Smooth muscle cell of the coronary artery (primary cell): Measurements from ENCODE around the gene MSI1. TPM values are rescaled to one million over a fixed set of nuclear protein-coding genes. Genes with fewer than 3 reads are reported as not detected.

Experiments
- total RNA-seq: library from RNA; depleted of rRNA; stranded (reverse); fragments of >200 nt; gene quantifications from 2 replicates; pipeline ENCODE4 v1.2.3, GENCODE V29; 2014; ENCODE audit warnings: low replicate concordance

The MSI1 gene
- total RNA-seq: not detected in 2 replicates

DNA sequence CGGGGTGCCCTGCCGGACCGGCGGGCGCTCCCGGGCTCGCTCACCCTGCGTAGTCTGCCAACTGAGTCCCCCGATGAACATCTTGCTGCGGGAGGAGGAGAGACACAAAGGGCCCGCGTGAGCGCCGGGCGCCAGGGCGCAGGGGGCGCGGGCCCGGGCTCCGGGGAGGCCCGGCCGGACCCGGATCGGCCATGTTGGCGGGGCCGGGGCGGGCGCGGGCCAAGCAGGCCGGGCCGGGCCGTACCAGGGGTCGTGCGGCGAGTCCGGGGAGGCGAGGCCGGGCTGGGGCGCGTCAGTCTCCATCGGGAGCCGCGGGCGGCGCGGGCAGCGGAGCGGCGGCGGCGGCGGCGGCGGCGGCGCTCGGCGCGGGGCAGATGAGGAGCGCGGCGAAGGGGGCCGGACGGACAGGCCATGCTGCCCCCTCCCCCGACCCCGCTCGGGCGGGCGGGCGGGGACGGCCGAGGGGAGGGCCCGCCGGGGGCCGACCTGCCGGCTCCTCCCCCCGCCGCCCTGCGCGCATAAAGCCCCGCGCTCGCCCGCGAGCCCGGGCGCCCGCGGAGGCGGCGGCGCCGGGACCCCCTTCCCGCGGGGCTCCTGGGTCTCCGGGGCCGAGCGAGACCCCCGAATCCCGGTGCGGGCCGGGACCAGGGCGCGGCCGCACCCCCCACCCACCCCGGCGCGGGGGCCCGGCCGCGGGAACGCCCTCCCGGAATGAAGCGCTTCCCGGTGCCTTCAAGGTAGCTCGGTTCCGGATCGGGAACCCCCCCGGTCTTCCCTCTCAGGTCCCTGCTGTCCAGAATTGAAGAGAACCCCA lies at the start of gene MSI1:
MSI1 (minus strand) TSS at position 376 of the 814 bp plus-strand sequence; CDS start at position 303, 73 bp downstream.

DNA sequence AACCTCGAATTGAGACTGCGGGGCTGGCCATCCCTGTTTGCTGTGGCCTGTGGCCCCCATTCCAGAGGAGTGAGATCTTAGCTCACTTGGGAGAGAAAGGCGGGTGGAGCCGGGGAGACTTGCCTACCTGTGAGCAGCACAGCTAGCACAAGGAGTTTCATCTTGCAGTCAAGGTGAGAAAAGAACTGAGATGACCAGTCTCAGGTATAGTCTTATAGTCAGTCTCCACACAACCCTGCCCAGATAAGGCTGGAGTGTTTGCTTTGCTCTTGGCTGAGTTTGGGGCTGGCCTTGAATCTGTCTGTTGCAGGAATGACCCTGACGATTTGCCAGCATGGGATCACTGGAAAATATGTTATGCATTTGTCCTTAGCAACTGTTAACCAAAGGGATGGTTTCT lies 41.4 kb downstream of the MSI1 start, which contains the start of gene PLA2G1B:
PLA2G1B (minus strand) TSS at position 187 of the 400 bp plus-strand sequence; CDS start at position 161, 26 bp downstream.

DNA sequence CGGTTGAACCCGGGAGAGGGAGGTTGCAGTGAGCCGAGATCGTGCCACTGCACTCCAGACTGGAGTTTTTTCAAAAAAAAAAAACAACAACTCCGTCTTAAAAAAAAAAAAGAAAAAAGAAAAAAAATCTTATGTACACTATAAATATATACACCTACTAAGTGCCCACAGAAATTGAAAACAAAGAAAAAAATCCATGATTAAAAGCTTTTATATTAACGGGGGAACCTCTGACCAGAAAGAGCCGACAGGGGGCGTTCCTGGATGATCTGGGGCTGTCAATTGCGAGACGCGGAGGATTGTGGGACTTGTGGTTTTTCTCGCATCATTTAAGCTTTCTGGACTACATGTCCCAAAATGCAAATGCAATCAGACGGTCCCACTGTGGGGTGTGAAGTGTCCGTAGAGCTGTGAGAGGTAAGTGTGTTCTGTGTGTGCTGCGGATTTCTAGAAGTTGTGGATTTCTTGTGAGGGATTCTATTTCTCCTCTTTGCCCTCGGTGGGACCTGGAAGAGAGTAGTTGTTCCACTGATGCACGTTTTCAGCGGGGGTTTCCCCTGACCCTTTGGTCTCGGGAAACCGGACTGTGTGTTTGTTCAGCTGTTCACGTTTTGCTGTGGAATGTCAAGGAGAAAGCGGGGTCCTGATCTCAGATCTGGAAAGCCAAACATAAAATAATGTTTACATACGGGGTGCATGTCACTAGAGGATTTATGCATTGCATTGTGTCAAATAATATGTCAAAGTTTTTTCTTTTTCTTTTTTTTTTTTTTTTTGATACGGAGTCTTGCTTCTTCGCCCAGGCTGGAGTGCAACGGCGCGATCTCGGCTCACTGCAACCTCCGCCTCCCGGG lies 66.8 kb downstream of the MSI1 start, which contains the start of gene SIRT4:
SIRT4 (plus strand) TSS at position 360 of the 854 bp plus-strand sequence. CDS start 1,241 bp downstream, outside the sequence.

DNA sequence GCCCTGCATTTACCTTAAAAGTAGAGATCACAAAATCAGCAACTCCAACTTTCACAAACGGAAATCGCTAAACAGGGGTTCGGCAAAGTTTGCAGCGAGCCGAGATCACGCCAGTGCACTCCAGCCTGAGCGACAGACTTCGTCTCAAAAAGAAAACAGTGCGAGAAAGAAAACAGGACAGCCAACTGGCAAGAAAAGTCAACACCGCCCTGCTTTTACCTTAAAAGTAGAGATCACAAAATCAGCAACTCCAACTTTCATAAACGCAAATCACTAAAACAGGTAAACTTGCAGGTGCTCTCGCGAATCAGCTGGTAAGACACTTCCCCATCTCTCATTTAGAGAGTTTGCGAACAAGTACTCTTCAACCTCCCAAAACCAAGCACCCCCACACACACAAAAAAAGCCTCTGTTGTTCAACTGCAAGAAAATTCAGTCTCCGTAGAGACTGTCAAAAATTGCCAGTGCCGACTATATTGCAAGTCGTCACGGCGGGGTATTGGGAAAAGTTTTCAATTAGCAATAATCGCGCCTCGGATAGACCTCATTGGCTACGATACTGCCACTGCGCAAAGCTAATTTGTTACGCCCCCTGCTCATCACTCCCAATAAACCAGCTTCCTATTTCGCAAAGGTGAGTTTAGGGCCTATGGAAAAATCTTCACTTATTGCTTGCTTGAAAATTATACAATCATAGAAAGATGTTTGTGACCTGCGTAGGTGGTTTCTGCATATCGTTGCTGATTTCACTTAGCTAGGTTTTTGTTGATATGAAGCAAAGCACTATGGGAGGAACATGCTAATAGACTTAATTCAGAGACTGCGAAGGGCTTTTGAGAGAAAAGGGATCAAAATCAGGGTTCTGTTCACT lies 76.1 kb downstream of the MSI1 start, which contains the start of gene RNU4-1:
RNU4-1 (minus strand) TSS at position 577 of the 871 bp plus-strand sequence.

Other genes starting within 250 kb of the MSI1 start
- gene GCN1, start 174.4 kb downstream of the MSI1 start, total RNA-seq: 66.8 and 102 TPM in 2 replicates
- 3,616 and 4,331 TPM in 2 replicates for gene RPLP0, start 168.1 kb downstream of the MSI1 start, total RNA-seq
- 4.4 and 22.3 TPM in 2 replicates for gene PXN, start 103.4 kb downstream of the MSI1 start, total RNA-seq
- under 0.01 and 251 TPM in 2 replicates for gene RNU4-2, start 77.3 kb downstream of the MSI1 start, total RNA-seq
- gene RNU4-1, start 75.9 kb downstream of the MSI1 start, total RNA-seq: under 0.01 and 55.9 TPM in 2 replicates
- gene SIRT4, start 66.8 kb downstream of the MSI1 start, total RNA-seq: 1.5 and 2.9 TPM in 2 replicates
- gene PLA2G1B, start 41.4 kb downstream of the MSI1 start, total RNA-seq: not detected in 2 replicates
- 546 and 838 TPM in 2 replicates for gene COX6A1, start 68.9 kb upstream of the MSI1 start, total RNA-seq
- gene TRIAP1, start 77.2 kb upstream of the MSI1 start, total RNA-seq: 14.6 and 24.8 TPM in 2 replicates
- gene GATC, start 77.3 kb upstream of the MSI1 start, total RNA-seq: 10.5 and 15.0 TPM in 2 replicates
- gene SRSF9, start 100.6 kb upstream of the MSI1 start, total RNA-seq: 216 and 271 TPM in 2 replicates
- gene DYNLL1, start 126.9 kb upstream of the MSI1 start, total RNA-seq: 304 and 347 TPM in 2 replicates
- gene COQ5, start 160.0 kb upstream of the MSI1 start, total RNA-seq: 28.4 and 39.1 TPM in 2 replicates
- gene RNF10, start 165.2 kb upstream of the MSI1 start, total RNA-seq: 89.5 and 217 TPM in 2 replicates
- 52.2 and 60.1 TPM in 2 replicates for gene POP5, start 212.2 kb upstream of the MSI1 start, total RNA-seq